Liver (tissue), 3 donors: ENCODE results near the gene DPF3.

Source experiments
- ATF3 ChIP-seq: IDR thresholded peaks from 2 replicates; pipeline ENCODE4 v1.6.1; 2016; ENCODE audit warnings: antibody characterized with exemption
- CTCF ChIP-seq: fragments of 150-350 bp; IDR thresholded peaks from 2 replicates; pipeline ENCODE4 v1.5.1; 2017; ENCODE audit warnings: improper control_type of control experiment, low read depth, low read length; ENCODE audit not compliant: missing input control
- EGR1 ChIP-seq, 2 donors: IDR thresholded peaks; 2 replicates each; pipeline ENCODE4 v1.6.1; 2016 to 2018; ENCODE audit warnings: antibody characterized with exemption in 2 of 2, low read depth in 2 of 2
- HNF4A ChIP-seq, 2 donors: conservative IDR thresholded peaks; 2 replicates each; pipeline ENCODE4 v1.6.1; 2016; ENCODE audit warnings: antibody characterized with exemption in 2 of 2, mild to moderate bottlenecking in 2 of 2
- HNF4G ChIP-seq: IDR thresholded peaks from 2 replicates; pipeline ENCODE4 v1.6.1; 2016; ENCODE audit warnings: antibody characterized with exemption
- JUND ChIP-seq, 2 donors: IDR thresholded peaks; 2 replicates each; pipeline ENCODE4 v1.6.1; 2016; ENCODE audit warnings: antibody characterized with exemption in 2 of 2
- MAX ChIP-seq: IDR thresholded peaks from 2 replicates; pipeline ENCODE4 v1.6.1; 2016; ENCODE audit warnings: antibody characterized with exemption
- RAD21 ChIP-seq, 2 donors: IDR thresholded peaks; 2 replicates each; pipeline ENCODE4 v1.6.1; 2016; ENCODE audit warnings: antibody characterized with exemption in 2 of 2, mild to moderate bottlenecking in 2 of 2
- REST ChIP-seq: IDR thresholded peaks from 2 replicates; pipeline ENCODE4 v1.6.1; 2016; ENCODE audit warnings: antibody characterized with exemption, mild to moderate bottlenecking
- RXRA ChIP-seq, 2 donors: IDR thresholded peaks; 2 replicates each; pipeline ENCODE4 v1.6.1; 2017 to 2018; ENCODE audit warnings: antibody characterized with exemption in 2 of 2, mild to moderate bottlenecking in 1 of 2
- SP1 ChIP-seq: IDR thresholded peaks from 2 replicates; pipeline ENCODE4 v1.6.1; 2018; ENCODE audit warnings: antibody characterized with exemption, mild to moderate bottlenecking
- TAF1 ChIP-seq: conservative IDR thresholded peaks from 2 replicates; pipeline ENCODE4 v1.6.1; 2016; ENCODE audit warnings: antibody characterized with exemption, mild to moderate bottlenecking
- YY1 ChIP-seq: IDR thresholded peaks from 2 replicates; pipeline ENCODE4 v1.6.1; 2016; ENCODE audit warnings: antibody characterized with exemption, mild to moderate bottlenecking
- donor health status: healthy.
- donor health status: healthy.

- TF ChIP-seq CTCF: no peak
- TF ChIP-seq REST: no peak
- no peak for TF ChIP-seq HNF4A (conservative IDR thresholded peaks at IDR 0.05)
- TF ChIP-seq SP1: no peak
- no peak for TF ChIP-seq YY1
- no peak for TF ChIP-seq RXRA (IDR thresholded peaks at IDR 0.05)
- TF ChIP-seq MAX: no peak
- no peak for TF ChIP-seq TAF1
- TF ChIP-seq HNF4G: no peak
- TF ChIP-seq ATF3: no peak
- no peak for TF ChIP-seq RAD21 (IDR thresholded peaks at IDR 0.05)
- TF ChIP-seq JUND (IDR thresholded peaks at IDR 0.05): no peak
- TF ChIP-seq EGR1 (IDR thresholded peaks at IDR 0.05; ENCODE audit: low read depth in 2 of 2): no peak
Measured at GRCh38 chr14:72796935-72797334, 97.0 kb downstream of the DPF3 start.
